Left hindlimb (tissue), 1 donor: ENCODE measurements around the gene CAPRIN1.
A peak's percentile ranks its signal among the peaks of the same experiment; 100 is the strongest.

Experiments used
- DNase-seq: peaks from one replicate; pipeline ENCODE4 v3.0.0-alpha.2; 2018

CAPRIN1 gene

DNA sequence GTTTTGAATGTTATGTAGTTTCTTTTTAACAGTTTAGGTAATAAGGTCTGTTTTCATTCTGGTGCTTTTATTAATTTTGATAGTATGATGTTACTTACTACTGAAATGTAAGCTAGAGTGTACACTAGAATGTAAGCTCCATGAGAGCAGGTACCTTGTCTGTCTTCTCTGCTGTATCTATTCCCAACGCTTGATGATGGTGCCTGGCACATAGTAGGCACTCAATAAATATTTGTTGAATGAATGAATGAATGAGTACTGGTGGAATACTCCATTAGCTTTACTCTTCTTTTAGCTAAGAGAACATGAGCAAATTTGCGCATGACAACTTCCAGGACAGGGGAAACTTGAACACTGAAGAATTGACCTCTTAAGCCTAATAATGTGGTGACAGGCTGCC lies 47.3 kb downstream of the CAPRIN1 start:
- no peak for DNase-seq

DNA sequence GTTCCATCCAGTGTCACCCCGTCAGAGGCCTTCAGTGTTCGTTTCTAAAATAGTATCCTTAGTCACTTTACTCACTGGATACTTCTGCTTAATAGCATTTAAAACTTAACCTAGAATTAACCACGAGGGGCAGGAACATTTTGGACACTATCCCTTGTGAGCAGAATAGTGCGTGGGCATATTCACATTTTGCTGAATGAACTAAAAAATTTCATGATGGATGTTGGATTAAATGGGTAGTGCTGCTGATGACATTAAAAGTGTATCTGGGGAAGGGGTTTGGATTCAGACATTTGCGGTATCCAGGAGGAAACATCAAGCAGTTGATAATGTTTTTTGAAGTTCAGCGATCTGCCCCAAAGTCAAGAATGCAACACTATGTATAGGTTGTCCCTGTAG lies 53.1 kb downstream of the CAPRIN1 start:
- DNase-seq: no peak

DNA sequence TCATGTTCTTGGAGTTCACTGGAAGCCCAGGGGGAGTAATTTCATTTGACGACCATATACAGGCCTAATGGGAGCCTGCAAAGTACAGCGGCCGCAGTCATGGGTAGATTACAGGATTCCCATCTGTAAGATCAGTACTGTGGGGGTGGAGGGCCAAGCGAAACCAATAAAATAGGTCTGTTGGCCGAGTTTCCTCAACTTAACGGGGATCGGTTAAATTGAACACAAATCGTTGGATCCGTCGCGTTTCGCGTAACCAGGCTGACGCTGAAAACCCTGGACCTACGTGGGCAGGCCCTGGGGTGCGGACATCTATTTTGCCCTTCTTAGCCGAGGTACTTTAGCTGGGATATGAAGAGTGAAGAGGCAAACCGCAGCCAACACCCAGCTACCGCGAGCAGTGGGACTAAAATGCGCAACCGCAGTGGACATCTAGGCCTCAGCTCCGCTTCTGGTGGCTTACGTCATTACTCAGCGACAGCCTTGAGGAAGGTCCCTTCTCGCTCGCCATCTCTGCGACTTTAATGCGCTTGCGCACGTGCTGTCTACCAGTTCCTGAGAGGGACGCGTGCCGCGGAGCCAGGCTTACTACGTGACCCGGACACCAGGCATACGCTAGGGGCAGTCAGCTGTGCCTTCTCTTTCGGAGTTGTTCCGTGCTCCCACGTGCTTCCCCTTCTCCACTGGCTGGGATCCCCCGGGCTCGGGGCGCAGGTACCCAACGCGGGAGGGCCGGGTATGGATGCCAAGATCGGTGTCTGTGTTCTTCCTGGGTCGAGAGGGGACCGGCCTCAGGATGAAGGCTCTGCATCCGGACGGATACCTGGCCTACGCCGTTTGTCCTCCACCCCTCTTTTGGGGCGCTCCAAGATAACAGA lies 53.8 kb downstream of the CAPRIN1 start, which contains the start of gene NAT10:
TSS of gene NAT10 (plus strand) at position 551 of the 878 bp plus-strand sequence. CDS start 2,597 bp downstream, outside the sequence.
- peak; percentile 97 for DNase-seq

DNA sequence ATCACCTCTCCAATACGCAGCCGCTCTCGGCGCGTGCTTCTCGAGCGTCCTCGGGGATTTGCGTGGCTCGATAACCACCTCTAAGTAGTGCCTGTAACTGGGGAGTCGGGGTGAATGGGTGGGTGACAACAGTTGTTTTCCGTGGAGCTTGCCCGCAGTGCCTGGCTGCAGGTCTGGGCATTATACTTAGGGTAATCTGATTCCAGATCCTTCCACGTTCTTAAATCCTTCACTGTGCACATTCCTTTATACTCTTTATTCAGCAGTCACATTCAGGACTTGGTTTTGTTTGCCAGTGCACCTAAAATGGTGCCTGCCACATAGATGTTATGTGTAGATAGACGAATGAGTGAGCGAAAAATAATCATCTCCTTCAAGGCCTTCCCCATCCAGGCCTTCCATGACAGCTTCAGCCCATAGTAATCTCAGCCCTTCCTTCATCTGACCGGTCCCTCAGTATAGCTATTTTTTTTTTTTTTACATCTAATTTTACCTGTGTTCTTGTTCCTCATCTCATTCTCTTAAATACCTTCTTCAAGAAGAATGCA lies 54.5 kb downstream of the CAPRIN1 start:
- DNase-seq: no peak

DNA sequence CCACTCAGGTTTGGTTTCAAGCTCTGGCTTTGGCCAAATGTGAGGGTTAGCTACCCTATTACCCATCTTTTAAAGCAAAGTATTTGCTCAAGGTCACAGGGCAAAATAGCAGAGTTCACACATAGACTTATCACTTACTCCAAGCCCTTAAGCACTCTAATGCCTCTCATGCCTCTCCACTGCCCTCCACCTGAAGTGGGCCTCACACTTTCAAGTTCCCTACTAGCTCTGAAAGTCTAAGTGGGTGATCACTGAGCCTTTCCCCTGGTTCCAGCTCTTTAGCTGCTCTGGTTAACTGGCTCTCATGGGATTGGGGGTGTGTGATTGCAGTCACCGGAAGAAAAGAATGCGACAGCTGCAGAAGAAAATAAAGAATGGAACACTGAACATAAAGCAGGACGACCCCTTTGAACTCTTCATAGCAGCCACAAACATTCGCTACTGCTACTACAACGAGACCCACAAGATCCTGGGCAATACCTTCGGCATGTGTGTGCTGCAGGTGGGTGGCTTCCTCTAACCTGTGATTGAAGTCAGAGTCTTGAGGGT lies 60.3 kb downstream of the CAPRIN1 start:
- no peak for DNase-seq

DNA sequence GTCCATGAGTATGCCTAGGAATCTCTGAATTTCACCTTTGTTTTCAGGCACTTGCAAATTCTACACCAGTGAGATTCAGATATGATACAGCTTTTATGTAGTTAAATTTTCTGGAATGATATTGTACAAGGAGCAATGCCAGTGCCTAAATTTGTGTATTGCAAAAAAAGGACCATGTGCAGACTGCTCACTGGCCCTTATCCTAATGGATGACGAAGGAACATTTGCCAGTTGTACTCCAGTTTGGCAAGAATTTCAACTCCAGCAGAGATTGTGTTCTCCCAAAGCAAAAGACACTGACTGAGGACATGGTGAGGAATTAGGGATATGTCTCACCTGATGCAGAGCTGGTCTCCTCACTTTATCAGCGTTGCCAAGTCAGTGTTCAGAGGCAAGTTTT lies 62.5 kb downstream of the CAPRIN1 start:
- no peak for DNase-seq

DNA sequence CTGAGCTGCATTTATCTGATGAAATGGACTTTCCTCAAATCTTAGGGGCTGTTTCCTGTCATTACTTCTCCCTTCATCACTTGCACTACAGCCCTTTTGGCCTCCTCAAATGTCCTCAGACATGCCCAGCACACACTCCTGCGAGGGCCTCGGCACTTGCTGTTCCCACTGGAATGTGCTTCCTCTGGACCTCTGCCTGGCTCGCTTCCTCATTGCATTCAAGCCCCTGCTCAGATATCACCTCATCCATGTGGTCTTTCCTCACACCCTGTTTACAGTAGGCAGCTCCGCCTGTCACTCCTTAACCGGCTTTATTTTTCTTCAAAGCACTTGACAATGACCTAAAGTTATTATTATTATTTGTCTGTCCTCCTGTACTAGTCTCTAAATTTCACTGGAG lies 62.9 kb downstream of the CAPRIN1 start:
- DNase-seq: no peak

DNA sequence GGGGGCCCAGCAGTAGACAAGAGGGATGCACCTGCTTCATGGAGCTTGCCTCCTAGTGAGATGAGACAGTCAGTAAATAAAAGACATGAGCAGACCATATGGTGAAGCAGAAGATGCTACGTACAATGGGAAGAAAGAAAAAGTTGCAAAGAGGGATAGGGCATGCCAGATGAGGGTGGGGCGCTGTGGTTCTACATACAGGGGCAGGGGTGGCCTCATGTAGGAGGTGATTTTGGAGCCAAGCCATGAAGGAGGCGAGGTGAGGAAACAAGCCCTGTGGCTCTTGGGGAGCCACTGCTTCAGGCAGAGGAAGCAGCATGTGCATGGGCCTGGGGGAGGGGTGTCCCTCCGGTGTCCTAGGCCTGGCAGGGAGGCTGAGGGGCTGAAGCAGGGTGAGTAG lies 69.1 kb downstream of the CAPRIN1 start:
- no peak for DNase-seq

DNA sequence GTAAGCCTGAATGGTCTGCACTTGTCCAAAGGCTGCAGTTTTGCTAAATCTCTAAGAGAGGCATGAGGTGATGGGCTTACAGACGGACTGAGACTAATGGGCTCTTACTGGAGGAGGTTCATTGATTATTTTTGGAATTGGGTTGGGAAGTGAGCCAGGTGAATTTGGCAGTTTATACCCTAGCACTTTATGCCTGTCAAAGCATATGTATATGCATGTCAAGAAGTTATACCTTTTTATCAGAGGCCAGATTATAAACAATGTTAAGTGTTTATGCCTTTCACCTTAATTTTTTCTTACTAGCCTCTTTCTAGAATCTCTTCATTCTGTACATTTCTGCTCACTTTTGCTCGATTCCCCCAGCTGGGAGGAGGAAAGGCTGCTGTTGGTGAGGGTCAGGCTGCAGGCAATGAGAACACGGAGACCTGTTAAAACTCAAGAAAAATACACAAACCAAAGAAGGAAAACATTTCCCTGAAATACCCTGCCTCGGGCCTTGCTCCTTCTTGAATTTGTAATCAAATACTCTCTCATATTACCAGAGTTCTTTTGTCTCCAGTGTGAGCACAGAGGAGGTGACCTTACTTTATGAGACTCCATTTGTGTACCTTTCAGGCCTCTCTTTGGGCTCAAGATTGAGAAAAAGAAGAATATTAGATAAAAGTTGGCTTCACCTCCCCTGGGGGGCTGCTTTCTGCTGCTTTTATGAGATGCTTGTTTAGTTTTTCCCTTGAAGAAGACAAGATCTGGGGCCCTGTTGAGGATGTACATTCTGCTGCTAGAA lies 73.5 kb downstream of the CAPRIN1 start:
- DNase-seq: no peak

DNA sequence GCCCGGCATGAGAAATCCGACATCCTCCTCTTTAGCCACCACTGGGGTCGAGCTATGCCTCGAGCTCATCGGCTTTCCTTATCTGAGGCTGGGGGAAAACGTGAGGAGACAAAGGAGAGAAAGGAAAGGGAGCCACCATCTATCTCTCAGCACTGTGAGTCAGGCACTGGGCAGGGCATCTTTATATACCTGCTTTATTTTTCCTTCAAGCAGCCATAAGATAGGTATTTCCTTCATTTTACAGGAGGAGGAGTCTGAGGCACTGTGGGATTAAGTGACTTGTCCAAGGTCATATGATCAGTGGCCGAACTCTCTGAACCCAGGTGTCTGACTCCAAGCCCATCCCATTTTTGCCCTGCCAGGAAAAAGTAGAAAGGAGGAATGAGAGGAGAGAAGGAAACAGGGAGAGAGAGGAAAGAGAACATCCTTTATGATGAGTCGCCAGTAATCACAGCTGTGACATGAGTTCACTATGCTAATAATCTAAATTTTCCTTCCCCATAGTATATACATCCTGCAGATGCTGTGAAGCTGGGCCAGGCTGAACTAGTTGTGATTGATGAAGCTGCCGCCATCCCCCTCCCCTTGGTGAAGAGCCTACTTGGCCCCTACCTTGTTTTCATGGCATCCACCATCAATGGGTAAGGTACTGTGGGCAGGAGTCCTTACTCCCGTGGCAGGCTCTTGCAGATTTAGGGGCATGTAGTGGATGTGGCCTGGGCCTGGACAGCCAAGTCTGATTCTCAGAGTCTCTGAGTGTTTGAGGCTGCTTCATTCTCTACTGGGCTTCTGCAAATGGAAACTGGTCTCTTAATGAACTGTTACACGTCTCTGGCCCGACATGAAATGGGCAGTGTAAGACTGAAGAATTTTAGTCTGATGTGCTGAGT lies 75.7 kb downstream of the CAPRIN1 start:
- no peak for DNase-seq

DNA sequence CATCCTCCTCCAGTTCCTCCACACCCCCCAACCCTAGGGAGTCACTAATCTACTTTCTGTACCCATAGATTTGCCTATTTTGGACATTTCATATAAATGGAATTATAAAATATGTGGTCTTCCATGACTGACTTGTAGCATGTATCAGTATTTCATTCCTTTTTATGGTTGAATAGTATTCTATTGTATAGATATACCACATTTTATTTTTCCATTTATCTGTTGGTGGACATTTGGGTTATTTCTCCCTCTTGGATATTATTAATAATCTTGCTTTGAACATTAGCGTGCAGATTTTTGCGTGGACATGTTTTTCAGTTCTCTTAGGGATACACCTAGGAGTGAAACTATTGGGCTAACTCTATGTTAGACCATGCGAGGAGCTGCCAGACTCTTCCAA lies 77.3 kb downstream of the CAPRIN1 start:
- DNase-seq: no peak

DNA sequence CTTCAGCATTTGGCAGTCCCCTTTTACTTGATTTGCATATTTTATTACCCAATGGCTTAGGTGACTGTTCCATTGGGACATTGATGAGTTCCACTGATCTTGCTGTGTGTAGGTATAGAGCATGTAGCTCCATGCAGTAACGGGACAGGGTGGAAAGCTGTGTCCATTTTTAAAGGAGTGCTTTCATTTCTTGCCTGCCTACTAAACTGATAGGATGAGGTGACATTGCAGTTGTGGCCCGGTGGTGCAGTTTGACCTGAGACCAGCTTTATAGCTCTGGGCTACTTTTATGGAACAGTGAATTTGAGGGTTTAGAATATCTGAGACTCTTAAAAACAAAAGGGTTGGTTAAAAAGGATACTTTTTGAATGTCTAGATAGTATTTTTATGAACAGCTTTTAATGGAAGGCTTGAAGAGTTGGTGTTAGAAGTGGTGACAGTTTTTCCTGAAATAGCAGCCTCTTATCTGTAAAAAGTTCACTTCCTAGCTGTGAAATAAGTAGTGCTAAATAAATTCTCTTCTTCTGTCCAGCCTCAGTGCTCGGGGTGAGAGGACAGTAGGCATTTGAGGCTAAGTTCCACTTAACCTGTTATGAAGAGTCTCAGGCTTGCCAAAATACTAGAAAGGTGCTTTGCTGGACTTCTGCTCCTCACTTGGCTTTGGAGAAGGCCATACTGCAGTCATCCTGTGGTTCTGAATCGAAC lies 80.9 kb downstream of the CAPRIN1 start:
- DNase-seq: no peak

DNA sequence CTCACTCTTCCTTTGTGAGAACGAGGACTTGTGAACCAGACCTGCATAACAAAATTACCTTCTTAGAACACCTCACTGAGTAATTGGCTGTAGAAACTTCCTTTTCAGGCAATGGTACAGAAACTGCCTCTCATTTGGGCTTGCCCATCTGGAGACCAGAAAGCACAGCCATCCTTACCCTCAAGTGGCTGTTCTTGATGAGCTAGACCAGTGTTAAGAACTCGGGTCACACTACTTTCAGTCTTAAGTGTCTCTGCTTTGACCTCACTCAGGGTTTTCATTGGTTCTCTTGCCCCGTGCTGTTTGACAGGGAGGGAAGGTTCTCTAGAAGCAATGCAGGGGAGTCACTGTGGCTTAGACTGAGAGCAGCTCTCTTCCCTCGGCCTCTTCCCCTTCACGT lies 83.2 kb downstream of the CAPRIN1 start:
- DNase-seq: no peak

DNA sequence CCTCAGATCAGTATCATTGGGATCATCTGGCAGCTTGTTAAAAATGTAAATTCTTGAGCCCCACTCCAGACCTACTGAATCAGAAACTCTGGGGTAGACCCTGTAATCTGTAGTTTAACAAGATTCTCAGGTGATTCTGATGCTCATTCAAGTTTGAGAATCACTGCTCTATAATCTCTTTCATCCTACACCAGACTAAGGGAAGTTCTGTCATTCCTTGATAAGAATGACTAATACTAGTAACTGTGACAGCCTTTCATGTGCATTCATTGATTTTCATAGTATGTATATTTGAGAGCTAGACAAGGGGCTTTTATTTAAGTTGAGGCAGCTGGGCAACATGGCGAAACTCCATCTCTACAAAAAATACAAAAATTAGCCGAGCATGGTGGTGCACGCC lies 83.9 kb downstream of the CAPRIN1 start:
- DNase-seq: no peak

DNA sequence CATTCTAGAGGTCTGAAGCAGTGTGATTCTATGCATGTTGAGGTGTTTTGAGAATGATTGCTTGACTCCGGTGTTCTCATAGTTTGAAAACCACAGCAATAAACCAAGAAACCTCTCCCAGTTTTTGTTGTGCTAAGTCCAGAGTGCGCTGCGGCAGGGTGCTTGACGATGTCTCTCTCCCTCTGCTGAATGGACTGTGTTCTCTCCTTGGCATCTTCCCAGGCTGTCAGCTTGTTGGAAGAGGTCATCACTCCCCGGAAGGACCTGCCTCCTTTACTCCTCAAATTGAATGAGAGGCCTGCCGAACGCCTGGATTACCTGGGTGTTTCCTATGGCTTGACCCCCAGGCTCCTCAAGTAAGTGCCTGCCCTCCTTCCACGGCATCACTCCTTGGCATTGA lies 84.9 kb downstream of the CAPRIN1 start:
- DNase-seq: no peak

DNA sequence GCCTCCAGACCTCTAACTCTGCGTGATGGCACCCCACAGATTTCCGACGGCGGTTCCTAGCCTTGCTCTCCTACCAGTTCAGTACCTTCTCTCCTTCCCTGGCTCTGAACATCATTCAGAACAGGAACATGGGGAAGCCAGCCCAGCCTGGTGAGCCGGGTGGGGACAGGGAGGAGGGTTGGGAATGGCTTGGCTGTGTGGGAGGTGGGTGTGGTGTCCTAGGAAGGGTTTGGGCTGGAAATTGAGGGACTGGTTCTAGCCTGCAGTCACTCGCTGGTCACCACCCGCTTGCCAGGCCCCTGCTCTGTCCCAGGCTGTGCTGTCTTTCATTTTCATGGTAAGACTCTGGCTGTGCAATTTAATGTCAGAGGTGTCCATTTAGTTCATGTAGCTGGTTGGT lies 87.8 kb downstream of the CAPRIN1 start:
- no peak for DNase-seq

DNA sequence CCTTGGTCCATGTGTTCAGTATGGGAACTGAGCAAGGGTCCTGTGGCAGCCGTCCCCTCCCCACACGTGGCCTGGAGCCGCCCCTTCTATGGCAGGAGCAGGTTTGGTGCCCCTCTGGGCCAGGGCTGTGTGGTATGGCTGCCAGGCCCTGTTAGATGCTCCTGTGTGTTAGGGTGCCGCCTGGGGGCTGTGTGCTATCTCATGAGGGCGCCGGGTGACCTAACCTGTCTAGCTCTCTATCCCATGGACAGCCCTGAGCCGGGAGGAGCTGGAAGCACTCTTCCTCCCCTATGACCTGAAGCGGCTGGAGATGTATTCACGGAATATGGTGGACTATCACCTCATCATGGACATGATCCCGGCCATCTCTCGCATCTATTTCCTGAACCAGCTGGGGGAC lies 88.6 kb downstream of the CAPRIN1 start:
- no peak for DNase-seq

DNA sequence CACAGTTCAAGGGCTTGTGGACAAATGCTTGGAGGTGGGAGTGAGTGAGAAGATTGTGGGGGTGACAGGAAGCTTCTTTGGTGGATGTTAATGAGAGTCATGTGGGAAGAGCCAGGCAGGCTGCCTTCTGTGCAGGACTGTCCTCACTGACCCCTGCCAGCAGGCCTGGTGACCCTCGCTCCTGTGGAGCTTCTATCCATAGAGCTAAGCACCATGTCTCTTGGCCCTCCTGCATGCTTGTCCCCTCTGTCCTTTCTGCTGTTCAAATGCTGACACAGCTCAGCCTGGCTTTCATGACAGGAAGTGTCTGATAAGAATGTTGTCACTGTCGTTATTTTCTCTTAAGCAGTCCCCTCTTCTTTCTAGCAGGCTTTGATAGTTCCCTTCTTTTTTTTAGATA lies 91.5 kb downstream of the CAPRIN1 start:
- DNase-seq: no peak

DNA sequence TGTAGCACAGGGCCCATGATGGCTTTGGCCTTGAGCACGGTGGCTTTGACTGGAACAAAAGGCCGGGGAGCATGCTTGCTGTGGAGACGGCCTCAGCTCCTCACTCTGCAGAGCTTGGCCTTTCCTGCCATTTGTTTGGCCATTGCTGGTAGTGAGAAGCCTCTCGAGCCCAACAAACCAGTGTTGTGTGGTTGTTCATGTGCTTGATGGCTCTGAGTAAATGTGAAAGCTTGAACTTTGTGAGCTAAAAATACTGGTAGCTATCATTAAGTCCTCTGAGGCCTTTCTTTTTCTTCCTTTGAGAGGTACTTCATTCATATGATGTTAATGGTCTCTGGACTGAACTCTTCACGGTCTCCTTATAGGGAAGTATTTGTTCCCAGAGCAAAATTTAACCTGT lies 93.5 kb downstream of the CAPRIN1 start:
- no peak for DNase-seq

DNA sequence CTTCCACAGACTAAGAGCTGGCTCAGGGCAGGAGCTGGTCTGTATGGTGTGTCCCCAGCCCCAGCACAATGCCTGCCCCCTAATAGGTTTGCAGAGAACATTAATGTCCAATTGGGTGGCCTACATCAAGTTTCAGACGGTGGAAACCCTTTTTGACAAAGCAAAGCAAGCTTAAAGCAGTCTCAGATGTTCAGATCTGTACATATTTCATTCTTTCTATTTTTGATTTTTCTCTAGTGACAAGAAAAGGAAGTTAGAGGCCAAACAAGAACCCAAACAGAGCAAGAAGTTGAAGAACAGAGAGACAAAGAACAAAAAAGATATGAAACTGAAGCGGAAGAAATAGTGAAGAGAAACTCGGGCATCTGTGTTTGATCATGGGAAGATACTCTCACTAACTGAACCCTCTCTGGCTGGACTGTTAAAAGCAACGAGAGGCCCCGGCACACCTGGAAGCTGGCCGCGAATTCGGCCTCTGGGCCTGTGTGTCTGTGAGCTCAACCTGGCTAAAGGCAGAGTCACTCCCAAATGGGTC lies 94.4 kb downstream of the CAPRIN1 start:
- no peak for DNase-seq

DNA sequence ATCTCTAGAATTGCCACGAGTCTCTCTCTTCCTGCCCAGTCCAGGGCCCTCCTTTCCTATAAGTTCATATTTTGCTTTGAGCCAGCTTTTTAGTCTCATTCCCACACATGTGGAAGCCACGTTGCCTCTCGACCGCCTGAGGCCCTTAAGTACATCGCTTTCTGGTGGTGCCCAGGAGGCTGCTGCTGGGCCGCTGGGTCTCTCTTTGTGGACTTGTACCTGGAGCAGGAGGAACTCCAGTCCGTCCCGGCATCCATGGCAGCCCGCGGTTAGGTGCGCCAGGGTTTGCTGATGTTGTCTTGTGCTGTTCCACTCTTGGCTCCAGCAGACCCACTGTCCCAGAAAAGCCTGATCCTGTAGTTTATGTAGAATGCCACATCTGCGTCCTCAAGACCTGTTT lies 94.9 kb downstream of the CAPRIN1 start:
- DNase-seq: no peak

DNA sequence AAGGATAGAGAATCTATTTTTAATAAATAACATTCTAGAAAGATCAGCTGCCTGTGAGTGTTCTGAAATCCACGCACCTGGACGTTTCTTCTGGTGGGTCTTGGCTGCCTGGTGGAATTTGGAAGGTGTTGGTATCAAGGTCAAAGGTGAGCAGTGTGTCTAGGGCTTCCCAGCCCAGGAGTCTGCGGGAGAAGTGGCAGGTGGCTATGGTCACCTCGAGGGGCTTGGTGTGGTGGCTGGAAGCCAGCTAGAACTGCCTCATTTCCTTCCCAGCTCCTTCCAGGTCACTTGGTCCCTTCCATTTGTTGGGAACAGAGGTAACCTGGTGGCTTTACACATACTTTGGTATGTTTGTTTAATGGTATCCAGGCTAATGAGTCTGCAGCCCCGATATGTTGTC lies 95.3 kb downstream of the CAPRIN1 start:
- no peak for DNase-seq
